ENCODE measurements around the gene SHC3. TPM values are rescaled to one million over a fixed set of nuclear protein-coding genes. Genes with fewer than 3 reads are reported as not detected.

SHC3 gene
- total RNA-seq, 1 experiment from 2014 or later: 0.66 TPM

DNA sequence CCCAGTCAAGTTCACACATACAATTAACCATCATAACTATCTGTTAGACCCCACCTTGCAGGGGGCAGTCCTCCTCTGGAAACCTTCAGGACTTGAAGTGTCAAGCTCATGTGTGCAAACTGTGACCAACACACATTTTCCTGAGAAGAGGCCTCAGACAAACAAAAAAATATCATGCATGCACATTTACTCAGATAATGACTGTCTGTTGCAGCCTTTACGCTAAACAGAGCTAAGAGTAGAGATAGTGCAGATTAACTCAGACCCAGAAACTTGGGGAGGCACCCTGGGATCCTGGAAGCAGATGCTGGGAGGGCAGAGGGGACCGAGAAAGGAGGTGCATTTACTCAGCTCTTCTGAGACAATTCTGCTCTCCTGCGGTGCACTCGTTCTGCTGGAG is 191.0 kb downstream of the SHC3 start:
- BruUV-seq (replicated peaks): no TSS peak
- no peaks in the 10 kb centered on the region for H3K9me2 ChIP-seq (replicated peaks; ENCODE audit: low read length)
- H3K9me3 ChIP-seq (ENCODE audit: low read length): no peaks in the 10 kb centered on the region
- ChIA-PET CTCF (no interaction called here), POLR2A (ENCODE audit: unreplicated experiment) (no interaction called here)
- H3K36me3 ChIP-seq (ENCODE audit: low read depth, low read length): no peaks in the 10 kb centered on the region
- no peaks in the 10 kb centered on the region for H3K27me3 ChIP-seq (ENCODE audit: low read length)
- TF ChIP-seq, protein P1, sequence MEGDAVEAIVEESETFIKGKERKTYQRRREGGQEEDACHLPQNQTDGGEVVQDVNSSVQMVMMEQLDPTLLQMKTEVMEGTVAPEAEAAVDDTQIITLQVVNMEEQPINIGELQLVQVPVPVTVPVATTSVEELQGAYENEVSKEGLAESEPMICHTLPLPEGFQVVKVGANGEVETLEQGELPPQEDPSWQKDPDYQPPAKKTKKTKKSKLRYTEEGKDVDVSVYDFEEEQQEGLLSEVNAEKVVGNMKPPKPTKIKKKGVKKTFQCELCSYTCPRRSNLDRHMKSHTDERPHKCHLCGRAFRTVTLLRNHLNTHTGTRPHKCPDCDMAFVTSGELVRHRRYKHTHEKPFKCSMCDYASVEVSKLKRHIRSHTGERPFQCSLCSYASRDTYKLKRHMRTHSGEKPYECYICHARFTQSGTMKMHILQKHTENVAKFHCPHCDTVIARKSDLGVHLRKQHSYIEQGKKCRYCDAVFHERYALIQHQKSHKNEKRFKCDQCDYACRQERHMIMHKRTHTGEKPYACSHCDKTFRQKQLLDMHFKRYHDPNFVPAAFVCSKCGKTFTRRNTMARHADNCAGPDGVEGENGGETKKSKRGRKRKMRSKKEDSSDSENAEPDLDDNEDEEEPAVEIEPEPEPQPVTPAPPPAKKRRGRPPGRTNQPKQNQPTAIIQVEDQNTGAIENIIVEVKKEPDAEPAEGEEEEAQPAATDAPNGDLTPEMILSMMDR (conservative IDR thresholded peaks at IDR 0.05; ENCODE audit: low read depth, low read length): no peak
- TF ChIP-seq EZH2phosphoT487 (IDR thresholded peaks at IDR 0.05; ENCODE audit: borderline replicate concordance, low read length): no peak
- TF ChIP-seq EZH2 (IDR thresholded peaks at IDR 0.05; ENCODE audit: low read length, unreplicated experiment): no peak
- no peak overlapping the region for H2AFZ ChIP-seq (ENCODE audit: low read length)
- intact Hi-C loops (cut with micrococcal nuclease): no loop called here
- no peak overlapping the region for H3K9ac ChIP-seq (ENCODE audit: low read length)
- no peak overlapping the region for H3K4me2 ChIP-seq (ENCODE audit: low read length)
- H4K20me1 ChIP-seq (ENCODE audit: low read length): no peaks in the 10 kb centered on the region
- no peak for DNase-seq
- peaks cover 8% of the 10 kb centered on the region; the same call in 1 of the 2 replicates for H3K4me1 ChIP-seq (ENCODE audit: insufficient read depth, low read length)
- H3K27ac ChIP-seq (ENCODE audit: low read length): no peak overlapping the region
- H3K4me3 ChIP-seq (ENCODE audit: low read length): no peak overlapping the region
- peaks cover 9% of the 10 kb centered on the region for H3K79me2 ChIP-seq (ENCODE audit: low read length)
- ATAC-seq: no peak
- no peaks in the 10 kb centered on the region for H3F3A ChIP-seq (ENCODE audit: low read length, unreplicated experiment)

DNA sequence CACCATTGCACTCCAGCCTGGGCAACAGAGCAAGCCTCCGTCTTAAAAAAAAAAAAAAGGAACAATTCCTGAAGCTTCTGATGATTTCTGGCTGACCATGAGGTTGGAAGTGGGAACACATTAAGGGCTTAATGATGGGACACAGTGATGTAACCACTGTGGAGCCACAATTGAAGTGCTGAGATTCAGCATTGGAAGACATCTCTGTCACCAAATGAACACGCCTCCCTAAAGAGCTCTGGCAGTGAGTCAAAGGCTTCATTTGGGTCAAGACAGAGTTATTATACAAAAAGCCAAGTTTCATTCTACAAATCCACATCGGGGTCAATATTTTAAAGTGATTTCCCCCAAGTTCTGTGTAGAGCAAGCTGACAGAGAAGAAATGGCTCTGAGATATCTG is 191.8 kb downstream of the SHC3 start:
- Histone ChIP-seq H2AFZ (ENCODE audit: low read length) (no peak overlapping the region), H3F3A (ENCODE audit: low read length, unreplicated experiment) (no peaks in the 10 kb centered on the region), H3K4me3 (ENCODE audit: low read length) (no peak overlapping the region), H3K27me3 (ENCODE audit: low read length) (no peaks in the 10 kb centered on the region), H3K9me2 (replicated peaks; ENCODE audit: low read length) (no peaks in the 10 kb centered on the region), H3K27ac (ENCODE audit: low read length) (no peak overlapping the region), H4K20me1 (ENCODE audit: low read length) (no peaks in the 10 kb centered on the region), H3K79me2 (ENCODE audit: low read length) (peaks cover under 1% of the 10 kb centered on the region), H3K36me3 (ENCODE audit: low read depth, low read length) (no peaks in the 10 kb centered on the region), H3K4me2 (ENCODE audit: low read length) (no peak overlapping the region), H3K4me1 (ENCODE audit: insufficient read depth, low read length) (no peaks in the 10 kb centered on the region), H3K9me3 (ENCODE audit: low read length) (0 out of 2 replicates have a peak, but pooled peaks cover 7% of the 10 kb centered on the region), H3K9ac (ENCODE audit: low read length) (no peak overlapping the region)
- DNase-seq (no peak), ATAC-seq (no peak)
- intact Hi-C loops (cut with micrococcal nuclease): no loop called here
- BruUV-seq (replicated peaks): no TSS peak
- TF ChIP-seq, protein P1 (conservative IDR thresholded peaks at IDR 0.05; ENCODE audit: low read depth, low read length): no peak
- TF ChIP-seq EZH2 (IDR thresholded peaks at IDR 0.05; ENCODE audit: low read length, unreplicated experiment): no peak
- TF ChIP-seq EZH2phosphoT487 (IDR thresholded peaks at IDR 0.05; ENCODE audit: borderline replicate concordance, low read length): no peak
- POLR2A ChIA-PET (ENCODE audit: unreplicated experiment): no interaction called here
- CTCF ChIA-PET: no interaction called here

DNA sequence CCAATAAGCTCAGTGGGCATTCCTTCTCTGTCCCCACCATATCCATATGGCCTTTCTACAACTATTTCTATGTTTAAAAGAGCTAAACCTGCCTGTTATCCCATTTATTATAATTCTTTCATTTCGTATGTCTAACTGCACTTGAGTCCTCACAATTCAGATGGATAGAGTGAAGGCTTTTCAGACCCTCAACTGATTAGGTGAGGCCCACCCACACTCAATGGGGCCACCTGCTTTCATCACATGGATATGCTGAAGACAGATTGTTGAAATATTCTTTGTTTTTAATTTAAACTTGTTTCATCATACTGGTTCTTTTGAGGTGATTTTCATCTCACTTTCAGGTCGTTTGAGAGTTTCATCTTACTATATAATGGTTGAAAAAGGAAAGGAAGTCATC is 193.0 kb downstream of the SHC3 start:
- no peak overlapping the region for H2AFZ ChIP-seq (ENCODE audit: low read length)
- H3K9me2 ChIP-seq (replicated peaks; ENCODE audit: low read length): no peaks in the 10 kb centered on the region
- BruUV-seq (replicated peaks): no TSS peak
- POLR2A ChIA-PET (ENCODE audit: unreplicated experiment): no interaction called here
- H3K9ac ChIP-seq (ENCODE audit: low read length): no peak overlapping the region
- no peaks in the 10 kb centered on the region for H4K20me1 ChIP-seq (ENCODE audit: low read length)
- H3K27me3 ChIP-seq (ENCODE audit: low read length): no peaks in the 10 kb centered on the region
- ATAC-seq (no peak), DNase-seq (no peak)
- CTCF ChIA-PET: no interaction called here
- H3K9me3 ChIP-seq (ENCODE audit: low read length): 0 out of 2 replicates have a peak, but pooled peaks cover 10% of the 10 kb centered on the region
- H3K36me3 ChIP-seq (ENCODE audit: low read depth, low read length): no peaks in the 10 kb centered on the region
- H3K4me3 ChIP-seq (ENCODE audit: low read length): no peak overlapping the region
- no peaks in the 10 kb centered on the region for H3K79me2 ChIP-seq (ENCODE audit: low read length)
- intact Hi-C loops (cut with micrococcal nuclease): no loop called here
- no peak overlapping the region for H3K4me2 ChIP-seq (ENCODE audit: low read length)
- no peak overlapping the region for H3K27ac ChIP-seq (ENCODE audit: low read length)
- no peaks in the 10 kb centered on the region for H3F3A ChIP-seq (ENCODE audit: low read length, unreplicated experiment)
- H3K4me1 ChIP-seq (ENCODE audit: insufficient read depth, low read length): no peaks in the 10 kb centered on the region
- TF ChIP-seq EZH2phosphoT487 (IDR thresholded peaks at IDR 0.05; ENCODE audit: borderline replicate concordance, low read length): no peak
